Iris pigment epithelial cell (primary cell): ENCODE data around the gene ABCF2.

Experiments used
- DNase-seq: peaks from one replicate; pipeline ENCODE4 v3.0.0-alpha.2; 2011; ENCODE audit warnings: low read depth

The ABCF2 gene

DNA sequence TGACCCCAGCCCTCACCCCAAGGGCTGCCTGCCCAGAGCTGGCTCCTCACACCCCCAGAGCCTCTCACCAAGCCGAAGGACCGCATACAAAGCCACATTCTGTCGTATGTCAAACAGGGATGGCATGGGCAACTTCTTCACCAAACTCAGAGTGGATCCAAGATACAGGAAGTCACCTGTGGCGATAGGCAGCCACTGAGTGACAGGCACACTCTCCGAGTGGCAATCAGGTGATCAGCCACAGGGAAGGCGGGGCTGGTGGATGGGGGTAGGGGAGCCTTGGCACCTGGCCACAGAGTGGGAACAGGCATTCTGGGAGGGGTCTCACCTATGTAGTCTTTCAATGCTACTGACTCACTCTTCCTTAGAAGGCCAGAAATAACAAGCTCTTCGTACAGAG lies 32.8 kb downstream of the ABCF2 start:
- DNase-seq = no peak

DNA sequence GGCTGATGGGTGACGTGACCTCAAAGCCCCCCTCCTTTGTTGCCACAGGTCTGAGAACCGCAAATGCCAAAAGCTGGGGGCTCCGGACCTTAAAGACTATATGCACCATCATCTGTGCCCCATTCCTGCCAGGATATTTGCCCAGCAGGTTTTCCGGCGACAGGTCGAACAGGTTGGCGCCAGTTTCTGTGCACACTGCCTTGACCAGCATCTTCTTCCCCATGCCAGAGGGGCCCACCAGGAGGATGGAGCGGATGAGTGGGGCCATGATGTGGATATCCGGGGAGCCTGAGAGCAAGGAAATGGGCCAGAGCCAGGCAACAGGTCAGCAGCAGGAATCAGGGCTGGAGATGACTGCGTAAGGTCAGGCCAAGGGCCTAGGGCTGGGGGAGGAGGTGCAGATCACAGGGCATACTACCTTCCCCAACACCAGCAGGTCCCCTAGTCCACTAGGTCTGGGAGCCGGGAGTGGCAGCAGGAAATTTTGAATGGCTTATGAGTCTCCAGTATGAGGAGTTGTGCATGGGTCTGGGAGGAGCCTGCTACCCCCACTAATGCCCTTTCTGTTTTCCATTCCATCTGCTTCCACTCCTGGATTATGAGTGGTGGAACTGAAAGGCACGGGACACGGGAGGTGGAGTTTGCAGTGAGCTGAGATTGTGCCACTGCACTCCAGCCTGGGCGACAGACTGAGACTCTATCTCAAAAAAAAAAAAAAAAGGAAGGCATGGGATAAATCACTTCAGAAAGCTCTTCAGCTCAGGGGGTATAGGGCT lies 33.6 kb downstream of the ABCF2 start:
- no peak for DNase-seq

GRCh38 chr7:151192002-151192539 lies 34.9 kb downstream of the ABCF2 start:
- DNase-seq = no peak

DNA sequence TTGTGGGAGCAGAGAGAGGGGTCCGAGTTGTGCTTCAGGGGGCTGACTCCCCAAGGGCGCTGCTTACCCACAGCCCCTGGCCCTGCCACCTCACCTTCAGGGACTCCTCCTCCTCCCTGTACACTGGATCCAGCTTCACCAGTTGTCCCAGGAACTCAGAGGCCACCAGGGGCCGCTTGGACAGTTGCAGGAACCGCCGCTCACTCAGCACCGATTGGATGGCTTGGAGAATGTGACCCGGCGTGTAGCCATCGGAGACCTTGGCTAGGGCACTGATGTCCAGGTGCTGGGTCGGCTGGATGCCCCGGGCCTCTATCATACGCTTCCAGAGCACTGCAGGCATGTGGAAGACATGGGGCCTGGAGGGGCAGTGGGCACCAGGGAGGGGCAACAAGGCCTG lies 35.5 kb downstream of the ABCF2 start:
- DNase-seq = no peak

- DNase-seq = no peak
These were observed 38.0 kb downstream of the ABCF2 start for GRCh38 chr7:151189038-151189437.

DNA sequence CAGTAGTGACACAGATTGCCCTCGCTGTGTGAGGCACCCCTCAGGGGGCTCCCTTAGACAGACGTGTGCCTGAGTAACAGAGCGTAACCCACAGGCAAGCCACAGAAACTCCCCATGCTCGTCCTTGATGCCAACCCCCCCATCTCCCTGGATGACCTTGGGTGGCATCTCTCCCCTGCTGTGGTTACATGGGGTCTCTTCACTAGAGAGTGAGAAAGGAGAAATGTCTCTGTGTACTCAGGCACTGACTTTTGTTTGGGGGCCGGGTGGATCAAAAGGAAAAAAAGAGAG lies 38.8 kb downstream of the ABCF2 start:
- no peak for DNase-seq

GRCh38 chr7:151187409-151188251 lies 39.4 kb downstream of the ABCF2 start:
- DNase-seq = no peak

DNA sequence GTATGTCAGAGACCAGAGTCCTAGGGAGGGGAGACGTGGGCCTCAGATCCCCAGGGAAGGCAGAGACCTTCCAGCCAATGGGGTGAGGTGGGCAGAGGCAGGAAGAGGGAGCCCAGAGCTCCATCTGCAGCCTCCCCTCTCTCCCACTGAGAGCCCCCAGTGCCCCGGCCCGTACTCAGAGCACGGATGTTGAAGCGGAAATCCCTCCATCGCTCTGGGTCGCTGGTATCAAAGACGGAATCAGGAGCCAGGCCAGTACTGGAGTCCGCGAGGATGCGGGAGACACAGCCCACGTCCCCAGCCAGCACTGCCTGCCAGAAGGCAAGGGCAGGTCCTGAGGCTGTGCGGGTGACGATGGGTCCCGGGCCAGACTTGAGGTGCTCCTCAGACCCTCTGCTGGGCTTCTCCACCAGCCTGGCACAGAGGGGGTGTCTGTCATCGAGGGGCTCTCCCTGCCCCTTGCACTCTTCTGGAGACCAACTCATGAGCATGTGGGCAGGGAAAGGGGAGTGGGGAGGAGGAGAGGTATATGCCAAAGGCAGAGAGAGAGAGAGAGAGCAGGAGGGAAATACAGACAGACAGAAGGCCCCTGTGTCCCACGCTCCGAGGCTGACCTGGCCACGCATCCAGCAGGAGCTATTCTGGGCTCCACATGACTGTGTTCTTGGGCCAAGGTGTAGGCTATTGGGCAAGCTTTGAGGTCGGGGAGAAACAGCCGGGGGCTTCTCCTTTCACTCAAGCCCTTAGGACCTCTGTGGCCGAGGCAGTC lies 40.2 kb downstream of the ABCF2 start, which contains the start of gene ASB10:
TSS of gene ASB10 (minus strand) at position 611 of the 769 bp plus-strand sequence. CDS start at position 491, 120 bp downstream.
- no peak for DNase-seq

GRCh38 chr7:151185762-151186639 lies 41.0 kb downstream of the ABCF2 start:
- no peak for DNase-seq

DNA sequence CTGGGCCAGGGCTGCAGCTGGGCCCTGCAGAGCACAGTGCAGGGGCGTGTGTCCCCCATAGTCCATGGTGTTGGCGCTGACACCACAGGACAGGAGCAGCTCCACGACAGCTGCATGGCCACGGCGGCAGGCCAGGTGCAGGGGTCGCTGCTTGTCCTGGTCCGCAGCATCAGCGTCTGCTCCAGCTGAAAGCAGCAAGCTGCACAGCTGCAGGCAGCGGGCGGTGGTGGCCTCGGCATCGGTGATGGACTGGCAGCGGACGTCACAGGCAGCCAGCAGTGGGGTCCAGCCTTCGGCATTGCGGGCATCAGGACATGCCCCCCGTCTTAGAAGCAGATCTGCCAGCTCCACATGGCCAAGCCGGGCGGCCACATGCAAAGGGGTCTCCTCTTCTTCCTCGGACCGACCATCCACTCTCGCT lies 46.0 kb downstream of the ABCF2 start:
- no peak for DNase-seq

GRCh38 chr7:151179946-151180345 lies 47.1 kb downstream of the ABCF2 start:
- DNase-seq = no peak

- no peak for DNase-seq
These were observed 47.6 kb downstream of the ABCF2 start for GRCh38 chr7:151179287-151179860.

- DNase-seq = no peak
These were observed 48.2 kb downstream of the ABCF2 start for GRCh38 chr7:151178831-151179230.

GRCh38 chr7:151178236-151178635 lies 48.8 kb downstream of the ABCF2 start:
- no peak for DNase-seq

DNA sequence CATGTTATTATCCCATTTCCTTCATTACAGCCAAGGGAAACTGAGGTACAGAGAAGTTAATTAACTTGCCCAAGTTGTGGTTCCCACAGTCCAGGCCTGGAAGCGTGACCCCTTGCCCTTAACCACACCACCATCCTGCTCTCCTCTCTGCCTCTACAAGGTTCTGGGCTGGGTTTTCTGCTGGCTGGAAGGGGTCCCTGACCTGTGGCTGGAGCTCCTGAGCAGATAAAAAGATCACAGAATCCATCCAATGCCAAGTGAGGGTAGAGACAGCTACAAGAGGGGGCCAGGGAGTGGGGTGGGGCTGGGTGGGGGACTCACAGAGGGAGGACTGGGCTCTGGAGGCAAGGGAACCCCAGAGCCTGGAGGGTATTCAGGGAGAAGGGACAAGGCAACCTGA lies 49.7 kb downstream of the ABCF2 start:
- DNase-seq = no peak

DNA sequence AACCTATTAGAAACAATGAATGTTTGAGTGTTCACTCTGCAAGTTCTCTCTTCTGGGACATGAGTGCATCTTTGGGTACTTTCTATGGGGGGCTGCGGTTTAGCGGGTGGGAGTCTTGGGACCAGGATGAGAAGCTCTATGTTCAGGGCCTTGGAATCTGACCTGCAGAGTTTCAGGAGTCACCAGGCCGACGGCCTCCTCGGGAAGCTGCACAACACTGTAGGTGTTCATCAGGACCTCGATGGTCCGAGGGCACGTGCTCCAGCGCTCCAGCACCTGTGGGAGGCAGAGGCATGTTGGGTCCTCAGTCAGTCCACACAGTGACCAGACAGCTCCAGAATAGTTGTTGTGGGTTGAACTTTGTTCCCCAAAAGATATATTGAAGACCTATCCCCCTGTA lies 50.6 kb downstream of the ABCF2 start:
- DNase-seq = no peak

DNA sequence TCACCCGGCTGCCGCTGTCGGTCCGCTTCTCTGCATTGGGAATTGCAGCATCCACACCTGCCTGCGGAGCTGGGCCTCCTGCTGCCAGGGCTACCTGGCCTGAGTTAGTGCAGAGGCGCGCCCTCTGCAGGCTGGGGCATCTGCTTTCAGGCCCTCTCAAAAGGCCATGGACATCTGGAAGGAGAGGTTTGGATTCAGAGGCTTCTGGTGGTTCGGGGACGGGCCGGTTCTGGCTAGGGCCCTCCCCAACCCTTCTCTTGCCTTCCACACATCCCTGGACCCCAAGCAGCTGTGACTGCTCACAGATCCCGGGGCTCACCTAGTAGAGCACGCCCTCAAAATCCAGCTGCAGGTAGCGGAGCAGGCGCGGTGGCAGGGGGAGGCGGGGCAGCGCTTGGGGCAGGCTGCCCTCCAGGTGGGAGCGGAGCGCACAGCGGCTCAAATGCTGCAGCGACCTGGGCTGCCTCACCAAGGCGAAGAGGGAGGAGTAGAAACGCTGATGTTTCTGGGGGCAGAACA lies 51.2 kb downstream of the ABCF2 start:
- no peak for DNase-seq

DNA sequence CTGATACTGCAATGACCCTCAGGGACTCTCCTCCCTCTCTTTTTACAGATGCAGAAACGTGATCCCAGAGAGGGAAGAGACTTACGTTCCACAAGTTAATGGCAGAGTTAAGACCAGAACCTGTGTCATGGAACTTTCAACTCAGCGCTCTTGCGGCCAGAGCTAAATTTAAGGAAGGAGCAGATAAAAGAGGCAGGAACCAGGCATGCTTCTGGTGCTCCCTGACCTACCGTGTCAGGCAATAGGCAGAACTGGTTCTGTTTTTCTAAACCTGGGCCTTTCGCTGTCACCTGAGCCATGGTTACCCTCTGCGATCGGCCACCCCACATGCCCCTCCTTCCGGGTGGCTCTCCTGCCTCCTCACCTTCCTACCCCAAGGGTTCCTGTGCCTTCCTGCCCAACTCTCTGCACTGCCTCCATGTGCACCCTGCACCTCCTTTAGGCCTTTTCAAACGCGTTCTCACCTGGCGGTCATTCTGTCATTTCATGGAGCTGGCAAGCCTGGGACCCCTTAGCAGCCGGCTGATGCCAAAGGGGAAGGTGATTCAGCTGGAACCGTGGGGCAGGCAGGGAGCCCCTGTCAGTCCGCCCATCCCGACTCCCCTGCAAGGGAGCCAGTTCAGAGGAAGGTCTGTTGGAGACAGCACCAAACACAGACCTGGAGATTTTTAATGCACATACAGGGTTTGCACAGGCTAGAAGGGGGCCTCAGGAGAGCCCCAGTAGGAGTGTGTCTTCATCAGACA lies 51.8 kb downstream of the ABCF2 start:
- DNase-seq = no peak

DNA sequence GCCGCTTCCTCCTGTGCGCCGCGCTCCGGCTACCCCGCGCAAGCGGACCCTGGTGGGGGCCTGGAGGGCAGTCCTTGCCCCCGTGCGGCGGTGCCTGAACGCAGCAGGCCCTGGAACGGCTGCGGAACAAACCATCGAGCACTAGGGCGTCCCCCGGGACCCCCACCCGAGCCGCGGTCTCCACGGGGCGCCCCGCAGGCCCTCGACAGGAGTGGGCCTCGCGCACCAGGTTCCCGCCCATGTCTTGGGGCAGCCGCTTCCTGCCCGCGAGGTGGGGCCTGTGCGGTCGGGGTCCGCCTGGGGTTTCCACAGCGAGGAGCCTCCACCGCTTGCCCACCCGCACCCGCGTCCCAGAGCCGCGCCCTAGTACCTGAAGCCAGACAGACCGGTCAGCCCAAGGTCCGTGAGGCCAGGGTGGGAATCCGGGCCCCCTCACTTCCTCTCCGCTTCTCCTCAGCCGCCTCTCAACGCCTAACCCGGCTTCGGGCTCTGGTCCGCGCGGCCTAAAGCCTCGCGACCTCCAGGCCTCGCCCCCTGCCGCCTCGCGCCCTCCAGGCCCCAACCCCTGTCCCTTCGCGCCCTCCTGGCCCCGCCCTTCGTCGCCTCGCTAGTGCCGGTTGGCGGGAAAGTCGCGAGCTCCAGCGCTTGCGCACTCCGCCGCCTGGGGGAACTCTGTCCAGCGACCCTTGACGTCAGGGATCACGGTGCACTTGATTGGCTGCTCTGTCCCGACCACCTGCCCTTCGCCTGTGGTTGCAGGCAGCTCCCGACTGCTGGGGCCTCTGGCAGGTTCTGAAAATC lies 52.6 kb downstream of the ABCF2 start:
- DNase-seq = peak; percentile 36
